GM12878 (cell line): ENCODE results near the gene C19orf73. TPM values are rescaled to one million over a fixed set of nuclear protein-coding genes. Genes with fewer than 3 reads are reported as not detected.

Experiments
- ATAC-seq: fragments of 200-7000 bp; cut with Tn5 transposase; 3 replicates; pipeline ENCODE4 v1.9.1; 2020; ENCODE audit warnings: mild to moderate bottlenecking, moderate library complexity
- BruUV-seq: library from RNA; stranded (reverse); fragments of 400-500 nt; replicated peaks from 2 replicates; lab custom pipeline; 2021; lab: Mats Ljungman, UMichigan
- CTCF ChIA-PET: fragments of 300-600 bp; sonication (Branson Sonifier 250); formaldehyde crosslinking; extraction: SDS; loops from one replicate; lab custom pipeline; 2021; ENCODE audit warnings: inconsistent platforms; lab: Yijun Ruan, JAX
- POLR2A ChIA-PET: fragments of 350-600 bp; formaldehyde crosslinking; extraction: SDS; loops from one replicate; lab custom pipeline; 2021; ENCODE audit warnings: inconsistent platforms; lab: Charles Lee
- RAD21 ChIA-PET: fragments of 300-600 bp; sonication (Branson Sonifier 250); formaldehyde crosslinking; loops from one replicate; lab custom pipeline; 2023; ENCODE audit warnings: antibody characterized with exemption; ENCODE audit not compliant: unreplicated experiment; lab: Charles Lee
- SMC1A ChIA-PET: fragments of 300-600 bp; sonication (Branson Sonifier 250); formaldehyde crosslinking; loops from one replicate; lab custom pipeline; 2023; ENCODE audit not compliant: unreplicated experiment, uncharacterized antibody; lab: Charles Lee
- DNase-seq: peaks from one replicate; pipeline ENCODE4 v3.0.0-alpha.2; 2011; ENCODE audit warnings: low read depth, low spot score
- FAIRE-seq: peaks from 3 replicates; lab custom pipeline; 2011; peaks lifted over from hg19 to GRCh38; lab: Jason Lieb, UNC
- H2AFZ ChIP-seq: 2 replicates; pipeline ENCODE4 v1.6.0; 2011; ENCODE audit warnings: low read depth, low read length, control low read depth; ENCODE audit not compliant: control insufficient read depth
- H3K27ac ChIP-seq: 2 replicates; pipeline ENCODE4 v1.5.1; 2011; ENCODE audit warnings: control low read depth; ENCODE audit not compliant: control insufficient read depth, insufficient read depth
- H3K27me3 ChIP-seq, 2 experiments: replicated peaks in 1 of 2; 2 replicates each; pipeline versions ENCODE4 v1.6.0 to v1.6.1; 2011; ENCODE audit warnings: low read length in 1 of 2; ENCODE audit not compliant: control insufficient read depth in 2 of 2, insufficient read depth in 2 of 2
- H3K36me3 ChIP-seq, 2 experiments: 2 replicates each; pipeline ENCODE4 v1.5.1; 2011; ENCODE audit warnings: low read length in 1 of 2; ENCODE audit not compliant: control insufficient read depth in 2 of 2, insufficient read depth in 2 of 2
- H3K4me1 ChIP-seq: 2 replicates; pipeline ENCODE4 v1.6.1; 2011; ENCODE audit warnings: mild to moderate bottlenecking, low read length, moderate library complexity, mixed read lengths; ENCODE audit not compliant: control insufficient read depth, insufficient read depth
- H3K4me2 ChIP-seq: 2 replicates; pipeline ENCODE4 v1.6.0; 2011; ENCODE audit warnings: control low read depth; ENCODE audit not compliant: control insufficient read depth, insufficient read depth
- H3K4me3 ChIP-seq: fragments of 200-600 bp; sonication (generic); 2 replicates; pipeline ENCODE4 v1.5.1; 2016
- H3K79me2 ChIP-seq: 2 replicates; pipeline ENCODE4 v1.6.0; 2011; ENCODE audit warnings: low read length; ENCODE audit not compliant: control insufficient read depth, insufficient read depth
- H3K9ac ChIP-seq: 2 replicates; pipeline ENCODE4 v1.8.0; 2011; ENCODE audit warnings: low read length, control low read depth, mixed read lengths; ENCODE audit not compliant: control insufficient read depth, insufficient read depth
- H3K9me3 ChIP-seq: replicated peaks from 3 replicates; pipeline ENCODE4 v1.5.1; 2011; ENCODE audit warnings: mild to moderate bottlenecking, low read length; ENCODE audit not compliant: control insufficient read depth, insufficient read depth
- H4K20me1 ChIP-seq: 2 replicates; pipeline ENCODE4 v1.6.0; 2011; ENCODE audit not compliant: control insufficient read depth, insufficient read depth
- CBX3 ChIP-seq: fragments of 200-600 bp; sonication (generic); IDR thresholded peaks from 2 replicates; pipeline ENCODE4 v1.6.1; 2016; ENCODE audit warnings: low read depth, borderline replicate concordance
- EGR1 ChIP-seq, 2 experiments: IDR thresholded peaks; 1 replicate in 1 of 2; 2 replicates in 1 of 2; pipeline ENCODE4 v1.6.1; 2011 to 2012; ENCODE audit warnings: low read depth in 2 of 2, low read length in 2 of 2, borderline replicate concordance in 1 of 2, mild to moderate bottlenecking in 1 of 2, moderate library complexity in 1 of 2
- NR2F1 ChIP-seq: fragments of 450-650 bp; conservative IDR thresholded peaks from 2 replicates; pipeline ENCODE4 v1.6.1; 2017; ENCODE audit warnings: mild to moderate bottlenecking
- PML ChIP-seq: IDR thresholded peaks from 2 replicates; pipeline ENCODE4 v1.6.1; 2012; ENCODE audit warnings: low read length, inconsistent platforms
- ZSCAN29 ChIP-seq: fragments of 450-650 bp; IDR thresholded peaks from 2 replicates; pipeline ENCODE4 v1.6.1; 2017; ENCODE audit warnings: mild to moderate bottlenecking, moderate library complexity
- WGBS: methylation state at CpG from one replicate; pipeline ENCODE4 v1.1.6; 2016; ENCODE audit warnings: low lambda C conversion rate; ENCODE audit not compliant: insufficient replicate concordance, insufficient coverage; ENCODE audit errors: missing lambda C conversion rate; 5-methylcytosine and 5-hydroxymethylcytosine counted together
- in situ Hi-C: fragments of 300-500 bp; cut with MboI; formaldehyde crosslinking; loops from 9 replicates; pipeline ENCODE4 v1.14.3; 2018; ENCODE audit warnings: mixed read lengths
- intact Hi-C: fragments of 100-400 bp; cut with micrococcal nuclease; formaldehyde crosslinking; loops from one replicate; pipeline ENCODE4 v1.14.2; 2022; ENCODE audit not compliant: unreplicated experiment
- polyA plus RNA-seq, 11 experiments: library from polyadenylated mRNA; depleted of rRNA in 4 of 11; unstranded in 6 of 11; stranded (reverse) in 5 of 11; fragments of >200 nt; fragmentation: Nextera tagmentation in 4 of 11; fragmentation: Illumina TruSeq in 1 of 11; extraction: Ambion mirVana in 4 of 11; extraction: Trizol in 1 of 11; gene quantifications; 1 replicate in 1 of 11; 2 replicates in 10 of 11; pipeline versions ENCODE4 v1.2.1 to v1.2.3, GENCODE V29; 2011 to 2016; ENCODE audit warnings: inconsistent platforms in 2 of 11, missing spikeins in 2 of 11, low read depth in 1 of 11
- total RNA-seq, 4 experiments: library from RNA; depleted of rRNA in 3 of 4; stranded (reverse); fragments of >200 nt in 3 of 4; fragmentation: Illumina TruSeq in 1 of 4; extraction: Trizol in 1 of 4; gene quantifications; 2 replicates each; pipeline versions ENCODE4 v1.2.1 to v1.2.3, GENCODE V29; 2013 to 2021
- TF ChIP-seq, protein P1 (sequence below): fragments of 450-650 bp; IDR thresholded peaks from 2 replicates; pipeline ENCODE4 v1.6.1; 2017; ENCODE audit warnings: mild to moderate bottlenecking, moderate library complexity

Gene C19orf73
- total and polyA plus RNA-seq, 10 of the 15 experiments (the other 5 are each of a cell fraction or from before 2014, with no cell fraction given): 0.20 to 2.0 (median 0.80) TPM

DNA sequence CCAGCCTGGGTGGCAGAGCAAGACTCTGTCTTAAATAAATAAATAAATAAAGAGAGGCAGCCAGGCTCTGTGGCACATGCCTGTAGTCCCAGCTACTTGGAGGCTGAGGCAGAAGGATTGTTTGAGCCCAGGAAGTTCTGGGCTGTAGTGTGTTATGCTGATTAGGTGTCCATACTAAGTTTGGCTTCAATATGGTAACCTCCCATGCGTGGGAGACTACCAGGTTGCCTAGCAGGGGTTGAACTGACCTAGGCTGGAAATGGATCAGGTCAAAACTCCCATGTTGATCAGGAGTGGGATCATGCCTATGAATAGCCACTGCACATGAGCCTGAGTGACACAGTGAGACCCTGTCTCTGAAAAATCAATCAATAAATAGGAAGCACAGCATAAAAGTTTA is 37.7 kb downstream of the C19orf73 start:
- DNase-seq: no peak
- WGBS: 0% methylated on average over 1 of the region's 1 CpG
- Histone ChIP-seq H2AFZ (no peak overlapping the region), H3K79me2 (peaks cover 11% of the 10 kb centered on the region), H4K20me1 (no peaks in the 10 kb centered on the region), H3K9me3 (no peaks in the 10 kb centered on the region; the same call in 2 of the 3 replicates), H3K36me3 (no peaks in the 10 kb centered on the region), H3K9ac (no peak overlapping the region), H3K4me3 (no peak overlapping the region), H3K4me1 (no peaks in the 10 kb centered on the region), H3K27me3 (no peaks in the 10 kb centered on the region), H3K4me2 (no peak overlapping the region)
- in situ Hi-C loops (no loop called here), intact Hi-C loops (no loop called here)
- CTCF ChIA-PET: interaction anchor here (1.4 kb wide), 1 partner anchor 26 kb away, joined by 4 read pairs; no protein-coding TSS in a partner anchor
- POLR2A ChIA-PET: no interaction called here
- no peak for ATAC-seq
- SMC1A ChIA-PET: no interaction called here
- no peak for FAIRE-seq
- no TSS peak for BruUV-seq
- RAD21 ChIA-PET: no interaction called here
- TF ChIP-seq EGR1 (IDR thresholded peaks at IDR 0.05; ENCODE audit: borderline replicate concordance in 1 of 2, low read depth in 2 of 2, low read length in 2 of 2): no peak
- no peak for TF ChIP-seq ZSCAN29
- no peak for TF ChIP-seq CBX3
- TF ChIP-seq PML: no peak
- TF ChIP-seq NR2F1: no peak
- TF ChIP-seq, protein P1, sequence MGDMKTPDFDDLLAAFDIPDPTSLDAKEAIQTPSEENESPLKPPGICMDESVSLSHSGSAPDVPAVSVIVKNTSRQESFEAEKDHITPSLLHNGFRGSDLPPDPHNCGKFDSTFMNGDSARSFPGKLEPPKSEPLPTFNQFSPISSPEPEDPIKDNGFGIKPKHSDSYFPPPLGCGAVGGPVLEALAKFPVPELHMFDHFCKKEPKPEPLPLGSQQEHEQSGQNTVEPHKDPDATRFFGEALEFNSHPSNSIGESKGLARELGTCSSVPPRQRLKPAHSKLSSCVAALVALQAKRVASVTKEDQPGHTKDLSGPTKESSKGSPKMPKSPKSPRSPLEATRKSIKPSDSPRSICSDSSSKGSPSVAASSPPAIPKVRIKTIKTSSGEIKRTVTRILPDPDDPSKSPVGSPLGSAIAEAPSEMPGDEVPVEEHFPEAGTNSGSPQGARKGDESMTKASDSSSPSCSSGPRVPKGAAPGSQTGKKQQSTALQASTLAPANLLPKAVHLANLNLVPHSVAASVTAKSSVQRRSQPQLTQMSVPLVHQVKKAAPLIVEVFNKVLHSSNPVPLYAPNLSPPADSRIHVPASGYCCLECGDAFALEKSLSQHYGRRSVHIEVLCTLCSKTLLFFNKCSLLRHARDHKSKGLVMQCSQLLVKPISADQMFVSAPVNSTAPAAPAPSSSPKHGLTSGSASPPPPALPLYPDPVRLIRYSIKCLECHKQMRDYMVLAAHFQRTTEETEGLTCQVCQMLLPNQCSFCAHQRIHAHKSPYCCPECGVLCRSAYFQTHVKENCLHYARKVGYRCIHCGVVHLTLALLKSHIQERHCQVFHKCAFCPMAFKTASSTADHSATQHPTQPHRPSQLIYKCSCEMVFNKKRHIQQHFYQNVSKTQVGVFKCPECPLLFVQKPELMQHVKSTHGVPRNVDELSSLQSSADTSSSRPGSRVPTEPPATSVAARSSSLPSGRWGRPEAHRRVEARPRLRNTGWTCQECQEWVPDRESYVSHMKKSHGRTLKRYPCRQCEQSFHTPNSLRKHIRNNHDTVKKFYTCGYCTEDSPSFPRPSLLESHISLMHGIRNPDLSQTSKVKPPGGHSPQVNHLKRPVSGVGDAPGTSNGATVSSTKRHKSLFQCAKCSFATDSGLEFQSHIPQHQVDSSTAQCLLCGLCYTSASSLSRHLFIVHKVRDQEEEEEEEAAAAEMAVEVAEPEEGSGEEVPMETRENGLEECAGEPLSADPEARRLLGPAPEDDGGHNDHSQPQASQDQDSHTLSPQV: no peak
- TF ChIP-seq, all 136 proteins: peak for 0
- no peak overlapping the region for H3K27ac ChIP-seq
